K562 (cell line): ENCODE data around the gene C17orf114.

Experiments used
- ATAC-seq: fragments of 200-7000 bp; cut with Tn5 transposase; 3 replicates; pipeline ENCODE4 v1.9.1; 2020; ENCODE audit warnings: moderate library complexity
- BruUV-seq: library from RNA; stranded (reverse); fragments of 400-500 nt; replicated peaks from 2 replicates; lab custom pipeline; 2021; lab: Mats Ljungman, UMichigan
- CTCF ChIA-PET: fragments of 300-600 bp; formaldehyde crosslinking; extraction: SDS; loops from one replicate; lab custom pipeline; 2021; ENCODE audit warnings: low intra/inter-chr PET ratio; lab: Yijun Ruan, JAX
- POLR2A ChIA-PET: fragments of 300-600, 350-650 bp; sonication (Branson Sonifier 250); formaldehyde crosslinking; extraction: SDS; loops from one replicate; lab custom pipeline; 2021; ENCODE audit warnings: antibody characterized with exemption, inconsistent platforms; lab: Yijun Ruan, JAX
- DNase-seq, 4 experiments: peaks; one replicate each; pipeline versions ENCODE4 v3.0.0 to v3.0.0-alpha.2; 2011 to 2018; ENCODE audit warnings: low spot score in 3 of 4, mixed read lengths in 3 of 4; ENCODE audit errors: extremely low read depth in 1 of 4
- FAIRE-seq: peaks from 2 replicates; lab custom pipeline; 2011; peaks lifted over from hg19 to GRCh38; lab: Jason Lieb, UNC
- H2AFZ ChIP-seq: 2 replicates; pipeline ENCODE4 v1.6.0; 2011; ENCODE audit warnings: low read depth, low read length, control low read depth, inconsistent platforms
- H3K27ac ChIP-seq: fragments of 200-600 bp; 3 replicates; pipeline ENCODE4 v1.8.0; 2011; ENCODE audit warnings: low read depth, mild to moderate bottlenecking, control low read depth, inconsistent platforms, low read length, moderate library complexity, mixed read lengths; ENCODE audit errors: extremely low read depth
- H3K27me3 ChIP-seq, 2 experiments: fragments of 300-600 bp in 1 of 2; 2 replicates in 1 of 2; 3 replicates in 1 of 2; pipeline versions ENCODE4 v1.6.0 to v1.8.0; 2011; ENCODE audit warnings: inconsistent platforms in 2 of 2, low read length in 2 of 2, mild to moderate bottlenecking in 1 of 2, mixed read lengths in 1 of 2, moderate library complexity in 1 of 2; ENCODE audit not compliant: control insufficient read depth in 2 of 2, insufficient read depth in 2 of 2
- H3K36me3 ChIP-seq: fragments of 300-600 bp; 3 replicates; pipeline ENCODE4 v1.8.0; 2011; ENCODE audit warnings: mild to moderate bottlenecking, low read length, inconsistent platforms; ENCODE audit not compliant: control insufficient read depth, insufficient read depth
- H3K4me1 ChIP-seq, 2 experiments: fragments of 200-600 bp in 1 of 2; replicated peaks in 1 of 2; 2 replicates in 1 of 2; 3 replicates in 1 of 2; pipeline versions ENCODE4 v1.5.1 to v1.8.0; 2011; ENCODE audit warnings: inconsistent platforms in 2 of 2, low read length in 2 of 2, mild to moderate bottlenecking in 1 of 2, mixed read lengths in 1 of 2, moderate library complexity in 1 of 2; ENCODE audit not compliant: control insufficient read depth in 2 of 2, insufficient read depth in 2 of 2
- H3K4me2 ChIP-seq: 2 replicates; pipeline ENCODE4 v1.6.1; 2011; ENCODE audit warnings: low read length, control low read depth, inconsistent platforms, mixed read lengths; ENCODE audit not compliant: insufficient read depth
- H3K4me3 ChIP-seq: fragments of 200-600 bp; sonication (generic), shearing (Covaris generic); 2 replicates; pipeline ENCODE4 v1.5.1; 2016; ENCODE audit warnings: control low read depth, inconsistent platforms
- H3K79me2 ChIP-seq: fragments of 200-600 bp; 3 replicates; pipeline ENCODE4 v1.8.0; 2011; ENCODE audit warnings: low read length, inconsistent platforms; ENCODE audit not compliant: control insufficient read depth, insufficient read depth
- H3K9ac ChIP-seq, 2 experiments: 2 replicates each; pipeline versions ENCODE4 v1.6.0 to v1.6.1; 2011; ENCODE audit warnings: low read depth in 2 of 2, low read length in 2 of 2, control low read depth in 1 of 2, inconsistent platforms in 1 of 2, mild to moderate bottlenecking in 1 of 2, mixed read lengths in 1 of 2; ENCODE audit not compliant: insufficient read depth in 1 of 2
- H3K9me1 ChIP-seq: one replicate; pipeline ENCODE4 v1.6.0; 2011; ENCODE audit warnings: inconsistent platforms, mild to moderate bottlenecking, low read length, moderate library complexity; ENCODE audit not compliant: control insufficient read depth, insufficient read depth
- H3K9me3 ChIP-seq: replicated peaks from 2 replicates; pipeline ENCODE4 v1.5.1; 2011; ENCODE audit warnings: low read depth, low read length, inconsistent platforms; ENCODE audit not compliant: control insufficient read depth, insufficient read depth
- H4K20me1 ChIP-seq: replicated peaks from 2 replicates; pipeline ENCODE4 v1.6.1; 2011; ENCODE audit warnings: low read length, inconsistent platforms, mixed read lengths; ENCODE audit not compliant: control insufficient read depth, insufficient read depth
- HMG20B ChIP-seq: fragments of 250-450 bp; sonication (Bioruptor Pico); IDR thresholded peaks from 2 replicates; pipeline ENCODE4 v1.5.0; 2021; ENCODE audit warnings: mild to moderate bottlenecking
- NKRF ChIP-seq: fragments of 450-650 bp; IDR thresholded peaks from 2 replicates; pipeline ENCODE4 v1.6.1; 2016; ENCODE audit warnings: borderline replicate concordance
- NR4A1 ChIP-seq, 2 experiments: fragments of 250-450 bp in 1 of 2; fragments of 450-650 bp in 1 of 2; sonication (Bioruptor Pico) in 1 of 2; IDR thresholded peaks; 2 replicates each; pipeline versions ENCODE4 v1.4.0 to v1.6.1; 2016 to 2020; ENCODE audit warnings: mild to moderate bottlenecking in 2 of 2, missing compliant biosample characterization in 1 of 2, missing genetic modification characterization in 1 of 2, moderate library complexity in 1 of 2
- SIRT6 ChIP-seq: IDR thresholded peaks from one replicate; pipeline ENCODE4 v1.6.1; 2012; ENCODE audit warnings: low read depth, mild to moderate bottlenecking, control low read depth, inconsistent platforms, low read length, moderate library complexity
- USF2 ChIP-seq: sonication (generic); formaldehyde crosslinking; IDR thresholded peaks from 2 replicates; pipeline ENCODE4 v1.5.0; 2020; ENCODE audit warnings: missing genetic modification reagents
- ZNF3 ChIP-seq: fragments of 250-450 bp; sonication (Bioruptor Pico); IDR thresholded peaks from 2 replicates; pipeline ENCODE4 v1.5.0; 2021; ENCODE audit warnings: mild to moderate bottlenecking, moderate library complexity
- WGBS: fragments of 100-300 bp; shearing (Covaris generic); methylation state at CpG from one replicate; pipeline ENCODE4 v1.1.6; 2016; ENCODE audit warnings: low coverage, mixed read lengths; ENCODE audit not compliant: insufficient coverage; ENCODE audit errors: missing lambda C conversion rate; 5-methylcytosine and 5-hydroxymethylcytosine counted together
- in situ Hi-C: fragments of 300-500 bp; cut with MboI; formaldehyde crosslinking; loops from 4 replicates; pipeline ENCODE4 v1.15.0; 2018; ENCODE audit warnings: inconsistent platforms, mixed read lengths
- intact Hi-C: fragments of 100-400 bp; cut with micrococcal nuclease; formaldehyde crosslinking; loops from 2 replicates; pipeline ENCODE4 v1.14.2; 2022

Gene C17orf114

GRCh38 chr17:4772235-4772613 is 29.9 kb downstream of the C17orf114 start:
- no peak overlapping the region for H2AFZ ChIP-seq
- TF ChIP-seq ZNF3 (CRISPR knock-in tag) (no peak), SIRT6 (no peak), USF2 (CRISPR knock-in tag) (no peak)
- no peak for FAIRE-seq
- no TSS peak for BruUV-seq
- no peak overlapping the region for H3K4me2 ChIP-seq
- H3K27ac ChIP-seq, result no peak overlapping the region
- H3K27me3 ChIP-seq, result peaks cover 14 to 36% of the 10 kb centered on the region in 2 experiments
- no peaks in the 10 kb centered on the region for H3K9me1 ChIP-seq
- no peaks in the 10 kb centered on the region for H3K79me2 ChIP-seq
- intact Hi-C loops (no loop called here), in situ Hi-C loops (no loop called here)
- POLR2A ChIA-PET, result no interaction called here
- H3K4me3 ChIP-seq, result no peak overlapping the region
- no peak overlapping the region for H3K9ac ChIP-seq
- H3K9me3 ChIP-seq, result no peaks in the 10 kb centered on the region
- 0% methylated on average over 7 of the region's 10 CpGs for WGBS
- no peaks in the 10 kb centered on the region for H3K4me1 ChIP-seq
- H3K36me3 ChIP-seq, result no peaks in the 10 kb centered on the region
- CTCF ChIA-PET, result no interaction called here
- no peaks in the 10 kb centered on the region for H4K20me1 ChIP-seq
- ATAC-seq, result no peak
- no peak for DNase-seq

- Histone ChIP-seq H3K9me1 (no peaks in the 10 kb centered on the region), H3K4me3 (no peak within 1 kb of the TSS), H2AFZ (no peak within 1 kb of the TSS), H3K27me3 (peaks cover 14 to 36% of the 10 kb centered on the region in 2 experiments), H3K4me2 (no peak within 1 kb of the TSS), H3K9ac (no peak within 1 kb of the TSS), H3K79me2 (no peaks in the 10 kb centered on the region), H4K20me1 (no peaks in the 10 kb centered on the region), H3K9me3 (no peaks in the 10 kb centered on the region), H3K27ac (no peak within 1 kb of the TSS), H3K36me3 (no peaks in the 10 kb centered on the region), H3K4me1 (no peaks in the 10 kb centered on the region)
- no peak for ATAC-seq
- TF ChIP-seq NR4A1 (CRISPR knock-in tag; IDR thresholded peaks at IDR 0.05) (no peak), NR4A1 (tag; IDR thresholded peaks at IDR 0.05) (no peak), HMG20B (no peak), NKRF (no peak)
- no TSS peak for BruUV-seq
- FAIRE-seq, result no peak
- ChIA-PET CTCF (no interaction called here), POLR2A (no interaction called here)
- 2% methylated on average over 11 of the region's 13 CpGs for WGBS
- intact Hi-C loops (no loop called here), in situ Hi-C loops (no loop called here)
- DNase-seq, result no peak
Observed at GRCh38 chr17:4771519-4772234, 30.5 kb downstream of the C17orf114 start, which contains the start of gene TM4SF5. Gene TM4SF5, plus strand, starts transcription at chr17:4771886. Its CDS starts 37 bp downstream, at chr17:4771923.
